NCI-H82 treated with DMSO at 0.1 percent for 48 hours (cell line): ENCODE data around the gene LIN54.
"Not testable (repeated sequence)": the region's sequence is repeated elsewhere in the genome, so short reads cannot be mapped to it uniquely, and the experiment has no call there.

Experiments
- DNase-seq: peaks from one replicate; lab custom pipeline; 2025; ENCODE audit not compliant: unreplicated experiment; lab: John Stamatoyannopoulos, UW

Gene LIN54

GRCh38 chr4:82951196-82951595, 59.4 kb downstream of the LIN54 start:
- DNase-seq = no peak

GRCh38 chr4:82948647-82949204, 61.9 kb downstream of the LIN54 start:
- no peak for DNase-seq

GRCh38 chr4:82947498-82947897, 63.1 kb downstream of the LIN54 start:
- no peak for DNase-seq

- no peak for DNase-seq
Observed at GRCh38 chr4:82939414-82939813, 71.2 kb downstream of the LIN54 start.

DNA sequence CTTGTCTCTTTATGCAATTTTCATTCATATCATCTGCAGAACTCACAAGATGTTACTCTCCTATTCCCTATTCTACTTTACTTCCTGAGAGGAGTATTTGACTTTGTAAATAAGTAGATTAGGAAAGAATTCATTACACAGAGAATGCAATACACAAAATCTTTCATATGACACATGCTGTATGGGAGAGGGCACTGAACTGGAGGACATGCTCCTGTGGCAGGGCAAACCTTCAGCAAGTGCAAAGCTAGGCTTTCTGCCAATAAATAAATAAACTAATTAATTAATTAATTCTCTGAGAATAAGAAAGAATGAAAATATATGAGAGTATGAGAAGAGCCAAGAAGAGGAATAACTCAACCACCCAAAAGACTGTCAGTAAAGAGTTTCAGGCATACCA, 76.2 kb downstream of the LIN54 start:
- no peak for DNase-seq

- peak; percentile 66 for DNase-seq
Observed at GRCh38 chr4:82930848-82931755, 79.5 kb downstream of the LIN54 start.

DNA sequence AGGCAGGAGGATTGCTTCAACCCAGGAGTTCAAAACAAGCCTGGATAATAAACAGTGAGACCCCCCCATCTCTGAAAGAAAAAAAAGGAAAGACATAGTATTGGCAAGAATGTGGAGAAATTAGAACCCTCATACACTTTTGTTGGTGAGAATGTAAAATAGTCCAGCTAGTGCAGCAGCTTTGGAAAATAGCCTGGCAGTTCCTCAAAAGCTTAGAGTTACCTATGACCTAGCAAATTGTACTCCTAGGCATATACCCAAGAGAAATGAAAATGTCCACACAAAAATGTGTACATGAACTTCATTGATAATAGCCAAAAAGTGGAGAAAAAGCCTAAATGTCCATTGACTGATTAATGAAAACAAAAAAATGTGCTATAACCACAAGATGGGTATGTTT, 88.8 kb downstream of the LIN54 start:
- no peak for DNase-seq

GRCh38 chr4:82919386-82919785, 91.2 kb downstream of the LIN54 start:
- no peak for DNase-seq

DNA sequence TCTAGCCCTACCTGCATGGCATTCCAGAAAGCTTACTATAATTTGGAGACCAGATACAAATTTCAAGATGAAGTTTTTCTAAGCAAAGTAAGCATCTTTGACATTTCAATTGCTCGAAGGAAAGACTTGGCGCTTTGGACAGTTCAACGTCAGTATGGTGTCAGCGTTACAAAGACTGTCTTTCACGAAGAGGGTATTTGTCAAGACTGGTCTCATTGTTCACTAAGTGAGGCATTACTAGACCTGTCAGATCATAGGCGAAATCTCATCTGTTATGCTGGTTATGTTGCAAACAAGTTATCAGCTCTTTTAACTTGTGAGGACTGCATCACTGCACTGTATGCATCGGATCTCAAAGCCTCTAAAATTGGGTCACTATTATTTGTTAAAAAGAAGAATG, 92.5 kb downstream of the LIN54 start:
- no peak for DNase-seq

GRCh38 chr4:82913968-82914367, 96.7 kb downstream of the LIN54 start:
- not testable (repeated sequence) for DNase-seq

- DNase-seq = no peak
Observed at GRCh38 chr4:82913305-82913704, 97.3 kb downstream of the LIN54 start.

DNA sequence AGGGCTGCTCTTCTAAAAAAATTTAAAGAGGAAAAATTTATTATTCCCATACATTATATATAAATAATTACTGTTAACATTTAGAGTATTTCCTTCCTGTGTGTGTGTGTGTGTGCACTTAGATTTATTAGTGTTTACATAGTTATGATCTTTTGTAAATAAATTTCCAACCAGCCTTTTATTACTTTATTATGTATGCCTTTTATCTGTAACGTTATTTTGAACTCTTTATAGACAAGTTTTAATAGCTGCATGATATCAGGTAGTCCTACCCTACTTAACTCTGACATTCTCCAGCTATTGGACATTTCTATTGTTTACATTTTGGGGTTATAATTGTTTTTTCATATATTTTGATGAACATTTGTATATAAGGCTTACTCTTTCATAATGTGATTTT, 101.3 kb downstream of the LIN54 start:
- DNase-seq = no peak

GRCh38 chr4:82906469-82906868, 104.2 kb downstream of the LIN54 start:
- no peak for DNase-seq

DNA sequence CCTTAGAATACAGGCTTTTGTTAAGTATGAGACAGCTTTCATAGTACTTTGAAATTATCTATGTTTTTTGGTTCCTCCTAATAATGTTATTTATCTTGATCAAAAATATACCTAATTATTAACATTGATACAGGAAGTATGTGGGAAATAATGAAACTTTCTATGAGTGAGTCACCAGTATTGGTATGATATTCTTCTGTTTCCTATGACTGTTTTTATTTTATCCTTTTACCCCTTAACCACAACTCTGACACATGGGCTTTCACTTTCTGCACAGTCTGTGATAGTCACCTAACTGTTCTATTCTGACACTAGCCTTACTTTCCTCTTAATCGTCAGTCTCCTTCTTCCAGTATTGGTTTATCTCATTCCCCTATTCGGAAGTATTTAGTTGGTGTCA, 105.4 kb downstream of the LIN54 start:
- DNase-seq = no peak

DNA sequence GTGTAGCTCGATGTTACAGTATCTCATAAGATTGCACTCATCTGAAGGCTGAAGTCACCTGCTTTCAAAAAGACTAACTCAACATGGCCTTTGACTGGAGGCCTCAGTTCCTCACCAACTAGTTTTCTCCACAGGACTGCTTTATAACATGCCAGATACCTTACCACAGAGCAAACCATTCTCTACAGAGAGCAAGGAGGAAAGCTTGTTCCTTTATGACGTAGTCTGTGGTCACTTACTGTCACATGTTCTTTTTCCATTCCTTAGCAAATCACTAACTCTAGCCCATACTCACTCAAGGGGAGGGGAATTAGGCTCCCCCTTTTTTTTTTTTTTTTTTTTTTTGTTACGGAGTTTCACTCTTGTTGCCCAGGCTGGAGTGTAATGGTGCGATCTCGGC, 106.9 kb downstream of the LIN54 start:
- DNase-seq = no peak

GRCh38 chr4:82901183-82901718, 109.4 kb downstream of the LIN54 start:
- DNase-seq = peak; percentile 72

DNA sequence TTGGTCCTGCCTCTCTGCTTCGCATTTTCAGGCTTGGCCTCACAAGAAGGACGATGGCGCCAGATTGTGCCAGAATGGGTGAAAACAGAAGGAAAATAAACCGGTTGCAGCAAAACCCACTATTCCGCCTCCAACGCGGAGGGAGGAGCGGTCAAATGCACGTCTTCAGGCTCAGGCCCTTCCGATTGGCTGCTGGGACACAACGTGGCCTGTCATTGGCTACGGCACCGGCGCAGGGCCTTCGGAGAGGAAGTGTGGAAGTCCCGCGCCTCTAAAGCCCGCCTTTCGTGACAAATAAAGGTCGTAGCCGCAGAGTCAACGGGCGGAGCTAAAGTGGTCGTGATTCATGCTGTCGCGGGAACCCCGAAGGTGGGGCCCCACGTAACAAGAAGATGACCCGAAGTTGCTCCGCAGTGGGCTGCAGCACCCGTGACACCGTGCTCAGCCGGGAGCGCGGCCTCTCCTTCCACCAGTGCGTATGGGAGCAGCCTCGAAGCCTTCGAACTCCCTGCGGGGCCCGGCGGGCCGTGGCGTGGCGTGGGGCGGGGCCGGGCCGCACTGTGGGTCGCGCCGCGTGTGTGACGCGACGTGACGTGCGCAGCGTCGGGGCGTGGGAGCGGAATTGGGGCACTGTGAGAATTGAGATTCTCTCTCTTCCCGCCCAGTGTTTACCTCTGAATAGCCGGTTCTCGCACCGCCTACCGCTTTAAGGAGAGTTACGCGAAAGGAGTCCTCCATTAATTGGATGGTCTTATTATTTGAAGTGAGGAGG, 110.0 kb downstream of the LIN54 start, which contains the start of gene THAP9:
Gene THAP9 (plus strand): TSS at position 325 of the 772 bp plus-strand sequence. CDS start 68 bp downstream, at position 393.
- peak; percentile 90 for DNase-seq

DNA sequence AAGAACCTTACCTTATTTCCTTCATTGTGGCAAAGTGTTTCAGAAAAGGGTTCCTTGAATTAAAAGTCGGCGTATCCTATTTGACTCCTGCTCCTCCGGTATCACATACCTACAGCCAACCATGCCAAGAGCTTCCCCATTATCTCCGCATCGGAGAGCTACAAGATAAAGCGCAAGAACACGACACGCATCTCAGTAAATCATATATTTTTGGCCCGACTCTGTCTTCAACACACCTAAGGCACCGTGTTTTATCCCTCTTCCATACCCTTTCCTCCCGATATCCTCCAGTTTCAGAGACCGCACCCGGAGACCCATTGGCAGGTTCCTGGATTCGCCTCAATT, 110.6 kb downstream of the LIN54 start:
- no peak for DNase-seq

GRCh38 chr4:82899374-82900065, 111.1 kb downstream of the LIN54 start:
- no peak for DNase-seq

DNA sequence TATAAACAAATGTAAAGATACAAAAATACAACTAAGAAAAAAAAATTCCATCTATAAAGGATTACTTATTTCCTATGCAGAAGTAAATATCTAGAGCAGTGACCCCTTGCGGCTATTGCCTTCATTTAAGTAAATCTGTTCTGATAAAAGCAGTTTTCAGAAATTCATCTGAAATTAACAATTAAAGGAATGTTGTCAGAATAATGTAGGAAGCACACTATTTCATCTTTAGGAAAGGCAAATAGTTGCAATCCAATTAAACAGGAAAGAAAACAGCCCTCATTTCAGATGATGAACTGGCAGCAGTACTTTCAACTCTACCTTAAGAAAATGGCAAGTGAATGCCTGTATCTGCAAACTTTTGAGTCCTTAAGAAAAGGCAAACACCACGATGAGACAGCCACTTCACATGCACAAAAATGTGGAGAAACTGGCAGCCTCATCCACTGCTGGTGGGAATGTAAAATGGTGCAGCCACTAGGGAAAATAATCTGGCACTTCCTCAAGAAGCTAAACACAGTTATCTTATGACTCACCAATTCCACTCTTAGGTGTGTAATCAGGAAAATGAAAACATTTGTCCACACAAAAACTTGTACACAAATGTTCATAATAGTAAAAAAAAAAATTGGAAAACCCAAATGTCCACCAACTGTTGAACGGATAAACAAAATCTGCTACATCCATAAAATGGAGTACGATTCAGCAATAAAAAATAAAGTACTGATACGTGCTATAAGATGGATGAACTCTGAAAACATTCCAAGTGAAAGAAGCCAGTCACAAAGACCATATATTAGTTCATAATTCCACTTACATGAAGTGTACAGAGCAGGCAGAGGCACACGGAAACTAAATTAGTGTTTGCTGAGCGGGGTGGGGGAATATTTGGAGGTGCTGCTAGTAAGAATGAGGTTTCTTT, 112.0 kb downstream of the LIN54 start:
- no peak for DNase-seq
